HG03045 (cell line): ENCODE data around the gene SERHL2.
"Not testable (repeated sequence)": the region's sequence is repeated elsewhere in the genome, so short reads cannot be mapped to it uniquely, and the experiment has no call there.

ENCODE experiments used
- ATAC-seq: cut with Tn5 transposase; IDR thresholded peaks from one replicate; pipeline ENCODE4 v1.9.1; 2021; ENCODE audit warnings: mild to moderate bottlenecking, moderate library complexity; ENCODE audit not compliant: unreplicated experiment

SERHL2 gene

GRCh38 chr22:42553475-42554361, at the start of gene SERHL2:
Gene SERHL2, plus strand, starts transcription at chr22:42553956. Its CDS starts 65 bp downstream, at chr22:42554021.
- peak; percentile 65 for ATAC-seq

GRCh38 chr22:42508327-42508974, 45.3 kb upstream of the SERHL2 start:
- ATAC-seq, result not testable (repeated sequence)

GRCh38 chr22:42508975-42509364, 44.8 kb upstream of the SERHL2 start:
- not testable (repeated sequence) for ATAC-seq

- no peak for ATAC-seq
Measured at GRCh38 chr22:42509548-42509947, 44.2 kb upstream of the SERHL2 start.

- no peak for ATAC-seq
Measured at GRCh38 chr22:42511401-42511891, 42.3 kb upstream of the SERHL2 start.

GRCh38 chr22:42512273-42512990, 41.3 kb upstream of the SERHL2 start:
- not testable (repeated sequence) for ATAC-seq

GRCh38 chr22:42514331-42514730, 39.4 kb upstream of the SERHL2 start:
- ATAC-seq, result not testable (repeated sequence)

GRCh38 chr22:42515304-42515703, 38.5 kb upstream of the SERHL2 start:
- not testable (repeated sequence) for ATAC-seq

- no peak for ATAC-seq
Measured at GRCh38 chr22:42515896-42516295, 37.9 kb upstream of the SERHL2 start.

- not testable (repeated sequence) for ATAC-seq
Measured at GRCh38 chr22:42517103-42517502, 36.7 kb upstream of the SERHL2 start.

GRCh38 chr22:42518638-42519524, 34.9 kb upstream of the SERHL2 start:
- not testable (repeated sequence) for ATAC-seq

GRCh38 chr22:42519525-42520401, 34.0 kb upstream of the SERHL2 start, which contains the start of gene RRP7A:
Gene RRP7A, minus strand, starts transcription at chr22:42519796. Its CDS starts 10 bp downstream, at chr22:42519786.
- peak; percentile 73 for ATAC-seq

- ATAC-seq, result no peak
Measured at GRCh38 chr22:42521228-42521546, 32.6 kb upstream of the SERHL2 start.

GRCh38 chr22:42522546-42522945, 31.2 kb upstream of the SERHL2 start:
- ATAC-seq, result no peak

GRCh38 chr22:42528591-42529307, 25.0 kb upstream of the SERHL2 start:
- no peak for ATAC-seq

GRCh38 chr22:42529435-42529834, 24.3 kb upstream of the SERHL2 start:
- not testable (repeated sequence) for ATAC-seq

GRCh38 chr22:42531401-42532084, 22.2 kb upstream of the SERHL2 start:
- ATAC-seq, result not testable (repeated sequence)

- no peak for ATAC-seq
Measured at GRCh38 chr22:42533638-42533977, 20.1 kb upstream of the SERHL2 start.
